HL-60 (cell line): ENCODE measurements around the gene YTHDF1.

Experiments used
- DNase-seq, 2 experiments: peaks; one replicate each; pipeline ENCODE4 v3.0.0-alpha.2; 2010 to 2020; ENCODE audit warnings: low read depth in 1 of 2, low spot score in 1 of 2
- H3K27ac ChIP-seq: fragments of 250-450 bp; sonication (Bioruptor Pico); replicated peaks from 2 replicates; pipeline ENCODE4 v1.5.1; 2020; ENCODE audit warnings: mild to moderate bottlenecking, moderate library complexity
- H3K27me3 ChIP-seq: fragments of 250-450 bp; sonication (Bioruptor Pico); 2 replicates; pipeline ENCODE4 v1.5.1; 2021; ENCODE audit warnings: mild to moderate bottlenecking, moderate library complexity; ENCODE audit not compliant: insufficient read depth, poor library complexity, severe bottlenecking
- H3K4me3 ChIP-seq: replicated peaks from 2 replicates; pipeline ENCODE4 v1.5.1; 2011; ENCODE audit warnings: mild to moderate bottlenecking, control low read depth, low read length; ENCODE audit not compliant: insufficient read depth
- CTCF ChIP-seq: IDR thresholded peaks from one replicate; pipeline ENCODE4 v1.5.1; 2011; ENCODE audit warnings: low read length, control low read depth, inconsistent platforms; ENCODE audit not compliant: insufficient read depth
- GABPA ChIP-seq: IDR thresholded peaks from 2 replicates; pipeline ENCODE4 v1.6.1; 2012; ENCODE audit warnings: low read depth
- POLR2AphosphoS5 ChIP-seq: IDR thresholded peaks from 2 replicates; pipeline ENCODE4 v1.6.1; 2012; ENCODE audit warnings: low read depth
- REST ChIP-seq: IDR thresholded peaks from 2 replicates; pipeline ENCODE4 v1.6.1; 2012; ENCODE audit warnings: low read depth; ENCODE audit not compliant: insufficient replicate concordance
- SPI1 ChIP-seq: IDR thresholded peaks from 2 replicates; pipeline ENCODE4 v1.6.1; 2012; ENCODE audit warnings: low read depth, mild to moderate bottlenecking, borderline replicate concordance

YTHDF1 gene

GRCh38 chr20:63239431-63239830, 23.5 kb upstream of the YTHDF1 start:
- DNase-seq, result no peak
- H3K27ac ChIP-seq, result no peak overlapping the region
- H3K27me3 ChIP-seq, result peaks cover 3% of the 10 kb centered on the region
- no peak overlapping the region for H3K4me3 ChIP-seq
- no peak for TF ChIP-seq POLR2AphosphoS5
- no peak for TF ChIP-seq CTCF
- no peak for TF ChIP-seq SPI1
- no peak for TF ChIP-seq REST
- TF ChIP-seq GABPA, result no peak

- Histone ChIP-seq H3K27ac (no peak overlapping the region), H3K27me3 (peaks cover 3% of the 10 kb centered on the region), H3K4me3 (no peak overlapping the region)
- TF ChIP-seq SPI1 (no peak), POLR2AphosphoS5 (no peak), GABPA (no peak), CTCF (no peak), REST (no peak)
- no peak for DNase-seq
Measured at GRCh38 chr20:63238514-63239125, 22.7 kb upstream of the YTHDF1 start.

GRCh38 chr20:63238031-63238430, 22.1 kb upstream of the YTHDF1 start:
- Histone ChIP-seq H3K27me3 (peaks cover 3% of the 10 kb centered on the region), H3K4me3 (no peak overlapping the region), H3K27ac (no peak overlapping the region)
- DNase-seq, result no peak
- TF ChIP-seq REST (no peak), POLR2AphosphoS5 (no peak), CTCF (no peak), SPI1 (no peak)
